GM08714 (cell line): Measurements from ENCODE around the gene MPDU1.
A peak's percentile ranks its signal among the peaks of the same experiment; 100 is the strongest.
"Not testable (repeated sequence)": the region's sequence is repeated elsewhere in the genome, so short reads cannot be mapped to it uniquely, and the experiment has no call there.

ENCODE experiments used
- H3K4me3 ChIP-seq: fragments of 200-500 bp; sonication (Bioruptor generic); 2 replicates; pipeline ENCODE4 v1.5.1; 2014; ENCODE audit warnings: mild to moderate bottlenecking, low read length, inconsistent platforms
- ZNF274 ChIP-seq: IDR thresholded peaks from 2 replicates; pipeline ENCODE4 v1.6.1; 2012; ENCODE audit warnings: mild to moderate bottlenecking, low read depth, low read length

The MPDU1 gene

DNA sequence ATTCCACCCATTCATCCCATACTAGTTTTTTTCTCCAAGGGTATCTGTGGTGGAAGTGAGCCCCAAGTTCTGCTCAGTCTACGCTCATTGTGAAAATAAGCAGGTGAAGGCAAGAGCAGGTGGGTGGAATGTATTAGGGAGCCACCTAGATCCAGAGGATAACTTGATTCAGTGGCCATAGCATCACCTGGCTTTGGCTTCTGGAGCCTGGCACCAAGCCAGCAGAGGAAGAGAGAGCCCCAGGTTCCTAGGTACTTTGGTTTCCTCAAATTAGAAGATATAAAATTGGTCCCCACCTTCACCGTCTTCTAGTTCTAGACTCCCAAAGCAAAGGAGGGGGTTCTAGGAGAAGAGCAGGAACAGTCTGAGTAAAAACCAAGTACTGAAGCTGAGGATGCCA, 27.0 kb downstream of the MPDU1 start:
- TF ChIP-seq ZNF274: no peak
- H3K4me3 ChIP-seq: no peak overlapping the region

DNA sequence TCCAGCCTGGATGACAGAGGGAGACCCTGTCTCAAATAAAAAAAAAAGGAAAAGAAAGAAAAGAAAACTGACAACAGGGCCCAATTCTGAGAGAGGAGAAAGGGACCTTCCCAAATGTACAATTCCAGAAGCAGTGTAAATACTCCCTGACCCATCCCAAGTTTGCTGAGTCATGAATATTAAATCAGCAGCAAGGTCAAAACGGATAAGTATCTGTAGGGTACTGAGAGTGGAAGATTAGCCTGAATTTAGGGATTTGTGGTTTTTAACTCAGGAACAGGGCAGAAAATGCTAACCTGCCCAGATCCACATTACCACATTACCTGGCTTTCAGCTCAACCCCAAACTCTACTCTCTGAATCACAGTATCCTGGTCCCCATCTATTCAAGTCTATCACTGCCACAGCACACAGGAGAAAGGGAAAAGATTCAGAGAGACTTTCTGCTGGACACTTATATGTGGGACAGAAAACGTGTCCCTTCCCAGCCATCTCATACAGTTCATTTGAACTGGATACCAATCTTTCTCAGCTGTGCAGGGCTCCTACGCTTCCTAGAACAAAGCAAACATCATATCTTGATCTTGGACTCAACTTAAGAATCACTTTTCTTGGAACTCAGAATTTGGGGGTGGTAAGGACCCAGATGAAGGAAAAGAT, 28.1 kb downstream of the MPDU1 start:
- TF ChIP-seq ZNF274: no peak
- no peak overlapping the region for H3K4me3 ChIP-seq

DNA sequence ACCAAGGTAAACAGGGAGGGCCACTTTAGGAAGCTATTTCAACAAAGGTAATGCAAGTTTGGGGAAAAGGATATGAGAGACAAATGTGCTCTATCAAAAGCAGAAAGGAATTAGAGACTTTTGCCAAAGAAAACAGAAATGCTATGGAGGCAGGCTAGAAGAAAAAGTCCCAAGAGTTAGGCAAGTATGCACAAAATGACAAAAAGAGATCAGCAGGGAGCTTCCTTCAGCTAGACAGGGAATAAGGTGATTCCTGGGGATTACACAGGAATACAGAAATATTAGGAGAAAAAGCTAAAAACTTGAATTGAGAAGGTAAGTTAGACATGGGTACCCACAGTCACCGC, 28.6 kb downstream of the MPDU1 start:
- no peak for TF ChIP-seq ZNF274
- no peak overlapping the region for H3K4me3 ChIP-seq

DNA sequence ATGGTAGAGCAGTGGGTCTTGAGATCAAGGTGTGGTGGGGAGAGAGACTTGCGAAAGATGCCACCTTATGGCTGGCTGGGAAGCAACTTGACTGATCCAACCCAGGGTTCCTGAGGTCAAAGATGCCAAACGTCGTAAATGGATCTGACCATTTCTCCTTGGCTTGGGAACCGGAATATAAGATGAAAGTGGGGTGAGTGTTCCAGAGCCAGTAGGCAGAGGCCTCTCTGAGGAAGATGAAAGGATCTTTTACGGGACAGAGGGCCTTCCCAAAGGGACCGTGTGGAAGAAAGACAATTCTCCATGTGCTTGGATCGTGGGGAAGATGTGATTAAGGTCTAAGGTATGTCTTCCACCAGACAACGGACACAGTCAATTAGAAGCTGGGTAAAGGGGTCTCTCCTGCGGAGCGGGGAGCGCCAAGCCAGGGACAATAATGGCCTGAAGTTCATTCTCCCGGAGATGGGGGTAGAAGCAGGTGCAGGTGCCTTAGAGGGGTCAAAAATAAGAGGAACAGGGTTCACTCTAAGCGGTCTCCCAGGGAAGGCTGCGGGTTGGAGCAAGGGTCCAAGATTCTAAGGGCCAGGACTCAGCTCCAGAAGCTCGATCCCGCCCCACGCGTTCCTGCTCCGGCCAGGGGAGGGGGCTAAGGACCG, 30.2 kb downstream of the MPDU1 start:
- TF ChIP-seq ZNF274: no peak

DNA sequence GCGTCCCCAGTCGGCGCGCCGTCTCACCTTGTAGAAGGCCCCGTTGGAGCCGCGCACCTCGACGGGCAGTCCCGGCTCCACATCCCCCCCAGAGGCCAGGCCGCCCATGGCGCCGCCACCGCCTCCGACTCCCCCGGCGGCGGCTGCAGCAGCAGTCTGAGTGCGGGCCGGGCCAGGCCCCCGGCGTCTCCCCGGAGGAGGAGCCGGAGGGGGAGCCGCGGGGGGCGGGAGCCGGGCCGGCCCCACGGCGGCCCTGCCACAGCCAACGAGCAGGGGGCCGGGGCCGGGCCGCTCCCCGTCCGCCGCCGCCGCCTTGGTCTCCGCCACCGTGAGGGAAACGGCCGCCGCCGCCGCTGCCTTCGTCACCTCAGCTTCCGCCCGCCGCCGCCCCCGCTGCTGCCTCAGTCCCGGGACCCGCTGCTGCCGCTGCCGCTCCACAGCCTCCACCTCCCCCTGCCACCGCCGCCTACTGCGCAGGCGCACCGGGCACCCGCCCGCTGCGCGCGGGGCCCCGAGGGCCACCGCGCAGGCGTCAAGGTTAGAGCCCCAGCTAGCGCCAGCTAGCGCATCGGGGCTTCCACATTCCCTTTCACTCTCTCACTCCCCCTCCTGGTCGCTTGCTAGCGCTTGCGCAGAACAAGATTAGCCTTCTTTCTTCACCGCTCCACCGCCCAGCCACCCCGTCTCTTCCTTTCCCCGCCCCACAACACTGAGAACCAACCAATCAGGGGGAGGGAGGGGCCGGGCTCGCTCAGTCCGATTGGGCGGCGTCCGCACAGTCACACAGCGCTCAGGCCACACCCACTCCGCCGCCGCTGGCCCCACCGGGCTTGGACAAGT, 31.0 kb downstream of the MPDU1 start, which contains the start of gene FXR2:
Gene FXR2 (minus strand): TSS at position 473 of the 840 bp plus-strand sequence. CDS start 365 bp downstream, at position 108.
- peak within 1 kb of the TSS; percentile 82 for H3K4me3 ChIP-seq
- no peak for TF ChIP-seq ZNF274

More for the DNA sequence above, 30.2 kb downstream of the MPDU1 start:
- peak overlapping the region; percentile 82 for H3K4me3 ChIP-seq

DNA sequence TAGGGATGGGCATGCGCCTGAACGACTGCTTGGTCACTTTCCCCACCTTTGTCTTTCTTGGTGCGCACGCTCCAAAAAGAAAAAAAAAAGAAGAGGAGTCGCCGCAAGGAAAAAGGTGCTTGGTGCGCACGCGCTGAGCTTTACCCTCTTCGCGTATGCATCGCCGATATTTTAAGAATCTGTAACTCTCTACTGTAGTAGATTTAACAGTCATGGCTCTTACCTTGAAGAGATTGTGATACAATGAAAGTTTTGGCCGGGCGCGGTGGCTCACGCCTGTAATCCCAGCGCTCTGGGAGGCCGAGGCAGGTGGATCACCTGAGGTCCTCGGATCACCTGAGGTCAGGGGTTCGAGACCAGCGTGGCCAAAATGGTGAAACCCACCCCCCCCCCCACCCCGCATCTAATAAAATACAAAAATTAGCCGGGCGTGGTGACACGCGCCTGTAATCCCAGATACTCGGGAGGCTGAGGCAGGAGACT, 31.7 kb downstream of the MPDU1 start:
- H3K4me3 ChIP-seq: peak overlapping the region; percentile 63; the same call in 1 of the 2 replicates
- TF ChIP-seq ZNF274: no peak

DNA sequence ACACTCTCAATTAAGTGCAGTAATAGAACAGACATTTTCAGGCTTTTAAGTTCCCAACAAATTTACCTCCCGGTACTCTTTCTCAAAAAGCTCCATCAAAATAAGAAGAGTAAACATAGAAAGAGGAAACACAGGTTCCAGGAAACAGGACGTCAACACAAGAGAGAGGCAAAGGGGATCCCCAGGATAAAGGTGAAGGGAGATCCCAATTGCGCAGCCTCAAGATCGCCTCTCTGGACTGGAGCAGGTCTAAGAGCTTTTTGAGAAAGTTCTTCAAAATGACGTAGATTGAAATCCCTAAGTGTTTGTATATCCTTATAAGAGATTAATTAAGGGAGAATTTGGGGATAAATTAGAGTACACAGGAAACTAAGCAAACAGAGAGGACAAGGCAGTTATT, 35.0 kb downstream of the MPDU1 start:
- H3K4me3 ChIP-seq: no peak overlapping the region
- TF ChIP-seq ZNF274: no peak

DNA sequence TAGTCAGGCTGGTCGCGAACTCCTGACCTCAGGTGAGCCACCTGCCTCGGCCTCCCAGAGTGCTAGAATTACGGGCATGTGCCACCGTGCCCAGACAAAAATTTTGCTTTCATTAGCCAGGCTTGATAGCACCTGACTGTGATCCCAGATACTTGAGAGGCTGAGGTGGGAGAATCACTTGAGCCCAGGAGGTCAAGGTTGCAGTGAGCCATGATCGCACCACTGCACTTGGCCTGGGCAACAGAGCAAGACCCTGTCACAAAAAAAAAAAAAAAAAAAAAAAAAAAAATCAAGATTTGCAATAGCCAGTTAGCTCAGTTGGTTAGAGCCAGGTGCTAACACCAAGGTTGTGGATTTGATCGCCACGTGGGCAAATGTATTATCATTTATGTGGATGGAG, 37.2 kb downstream of the MPDU1 start:
- H3K4me3 ChIP-seq: no peak overlapping the region
- TF ChIP-seq ZNF274: no peak

DNA sequence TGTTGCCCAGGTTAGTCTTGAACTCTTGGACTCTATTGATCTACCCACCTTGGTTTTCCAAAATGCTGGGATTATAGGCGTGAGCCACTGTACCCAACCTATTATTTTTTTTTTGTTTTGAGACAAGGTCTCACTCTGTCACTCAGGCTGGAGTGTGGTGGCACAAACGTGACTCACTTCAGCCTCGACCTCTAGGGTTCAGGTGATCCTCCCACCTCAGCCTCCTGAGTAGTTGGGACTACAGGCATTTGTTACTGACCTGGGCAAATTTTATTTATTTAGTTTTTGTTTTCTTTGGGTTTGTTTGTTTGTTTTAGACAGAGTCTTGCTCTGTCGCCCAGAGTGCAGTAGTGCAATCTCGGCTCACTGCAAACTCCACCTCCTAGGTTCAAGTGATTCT, 40.0 kb downstream of the MPDU1 start:
- H3K4me3 ChIP-seq: no peak overlapping the region
- no peak for TF ChIP-seq ZNF274

DNA sequence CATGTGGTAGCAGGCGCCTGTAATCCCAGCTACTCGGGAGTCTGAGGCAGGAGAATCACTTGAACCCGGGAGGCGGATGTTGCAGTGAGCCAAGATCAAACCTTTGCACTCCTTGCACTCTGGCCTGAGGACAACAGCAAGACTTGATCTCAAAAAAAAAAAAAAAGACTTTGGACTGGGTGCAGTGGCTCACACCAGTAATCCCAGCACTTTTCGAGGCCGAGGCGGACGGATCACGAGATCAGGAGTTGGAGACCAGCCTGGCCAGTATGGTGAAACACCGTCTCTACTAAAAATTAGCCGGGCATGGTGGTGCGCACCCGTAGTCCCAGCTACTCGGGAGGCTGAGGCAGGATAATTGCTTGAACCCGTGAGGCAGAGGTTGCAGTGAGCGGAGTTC, 42.1 kb downstream of the MPDU1 start:
- not testable (repeated sequence) for H3K4me3 ChIP-seq

DNA sequence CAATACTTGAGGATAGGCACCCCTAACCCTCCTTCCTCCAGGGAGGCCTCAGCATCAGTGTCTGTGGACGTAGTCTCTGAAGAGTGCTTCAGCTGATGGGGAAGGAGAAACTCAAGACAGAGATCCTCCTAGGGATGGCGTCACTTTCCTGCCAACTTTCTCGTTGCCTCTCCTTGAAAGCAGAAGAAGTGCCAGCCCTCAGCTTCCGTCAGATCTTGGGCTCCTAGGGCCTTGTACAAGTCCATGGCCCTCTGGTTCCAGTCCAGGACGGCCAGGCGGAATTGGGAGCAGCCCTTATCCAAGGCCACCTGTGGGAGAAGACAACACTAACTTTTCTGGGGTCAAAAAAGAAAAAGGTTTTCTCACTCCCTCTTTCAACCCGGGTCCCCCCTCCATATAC, 42.7 kb downstream of the MPDU1 start:
- no peak overlapping the region for H3K4me3 ChIP-seq
- TF ChIP-seq ZNF274: no peak

DNA sequence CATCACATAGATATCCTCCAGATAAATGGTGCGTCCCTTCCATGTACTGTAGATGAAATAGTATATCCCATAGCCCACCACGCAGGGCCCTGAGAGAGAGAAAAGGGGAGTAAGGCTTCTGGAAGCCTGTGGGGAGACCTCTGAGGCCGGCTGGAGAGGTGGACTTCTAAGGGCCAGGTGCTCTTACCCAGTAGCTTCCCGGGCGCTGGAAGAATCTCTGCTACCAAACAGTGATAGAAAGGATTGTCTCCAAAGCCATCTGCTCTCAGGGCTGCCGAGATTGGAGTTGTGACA, 43.3 kb downstream of the MPDU1 start:
- peak overlapping the region; percentile 82 for H3K4me3 ChIP-seq
- no peak for TF ChIP-seq ZNF274

DNA sequence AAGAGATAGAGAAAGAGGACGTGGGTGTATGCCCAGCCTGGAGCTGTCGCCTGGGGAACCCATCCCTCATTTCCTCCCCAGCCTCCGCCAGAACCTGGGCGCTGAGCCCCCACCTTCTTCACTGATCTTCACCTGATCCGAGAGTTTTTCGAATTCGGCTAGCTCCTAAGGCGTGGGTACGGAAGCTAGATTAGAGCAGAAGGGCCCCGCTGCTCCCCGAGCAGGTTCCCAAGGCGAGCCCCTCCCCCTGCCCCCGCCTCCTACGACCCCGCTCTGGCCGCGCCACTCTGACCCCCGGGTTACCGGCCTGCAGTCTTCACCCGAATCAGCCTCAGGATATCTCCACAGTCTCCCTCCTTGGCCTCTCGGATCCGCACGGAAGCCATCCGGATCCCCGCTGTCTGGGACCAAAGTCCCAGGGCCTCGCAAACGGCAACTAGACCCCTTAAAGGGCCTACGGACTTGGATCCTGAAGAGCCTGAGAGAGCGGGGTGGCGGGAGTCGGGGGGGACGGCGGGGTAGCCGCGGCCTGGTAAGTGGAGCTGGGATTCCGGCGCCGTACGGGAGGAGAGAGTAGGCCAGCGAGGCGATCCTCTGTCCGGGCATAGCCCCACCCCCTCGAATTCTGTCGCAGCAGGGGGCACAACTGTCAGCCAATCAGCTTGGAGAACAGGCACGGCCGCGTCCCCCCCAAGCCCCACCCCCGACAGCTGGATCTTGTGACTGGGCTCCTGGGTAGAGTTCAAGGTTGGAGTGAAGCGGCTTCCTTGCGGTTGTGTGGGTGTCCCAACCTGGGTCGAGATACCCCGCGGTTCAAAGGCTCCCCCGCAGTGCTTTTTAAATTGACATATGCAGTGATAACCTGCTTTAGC, 43.8 kb downstream of the MPDU1 start, which contains the start of gene SAT2:
Gene SAT2 (minus strand): TSS at position 572 of the 872 bp plus-strand sequence. CDS start 186 bp downstream, at position 386.
- no peak for TF ChIP-seq ZNF274
- peak within 1 kb of the TSS; percentile 82 for H3K4me3 ChIP-seq
